CD4-positive, alpha-beta T cell treated with Interleukin-17A for 4 hours (primary cell): ENCODE data around the gene CELSR2.
A peak's percentile ranks its signal among the peaks of the same experiment; 100 is the strongest.
"Not testable (repeated sequence)": the region's sequence is repeated elsewhere in the genome, so short reads cannot be mapped to it uniquely, and the experiment has no call there.

Source experiments
- DNase-seq: peaks from one replicate; pipeline ENCODE4 v3.0.0-alpha.2; 2020; ENCODE audit warnings: mixed read lengths

CELSR2 gene

DNA sequence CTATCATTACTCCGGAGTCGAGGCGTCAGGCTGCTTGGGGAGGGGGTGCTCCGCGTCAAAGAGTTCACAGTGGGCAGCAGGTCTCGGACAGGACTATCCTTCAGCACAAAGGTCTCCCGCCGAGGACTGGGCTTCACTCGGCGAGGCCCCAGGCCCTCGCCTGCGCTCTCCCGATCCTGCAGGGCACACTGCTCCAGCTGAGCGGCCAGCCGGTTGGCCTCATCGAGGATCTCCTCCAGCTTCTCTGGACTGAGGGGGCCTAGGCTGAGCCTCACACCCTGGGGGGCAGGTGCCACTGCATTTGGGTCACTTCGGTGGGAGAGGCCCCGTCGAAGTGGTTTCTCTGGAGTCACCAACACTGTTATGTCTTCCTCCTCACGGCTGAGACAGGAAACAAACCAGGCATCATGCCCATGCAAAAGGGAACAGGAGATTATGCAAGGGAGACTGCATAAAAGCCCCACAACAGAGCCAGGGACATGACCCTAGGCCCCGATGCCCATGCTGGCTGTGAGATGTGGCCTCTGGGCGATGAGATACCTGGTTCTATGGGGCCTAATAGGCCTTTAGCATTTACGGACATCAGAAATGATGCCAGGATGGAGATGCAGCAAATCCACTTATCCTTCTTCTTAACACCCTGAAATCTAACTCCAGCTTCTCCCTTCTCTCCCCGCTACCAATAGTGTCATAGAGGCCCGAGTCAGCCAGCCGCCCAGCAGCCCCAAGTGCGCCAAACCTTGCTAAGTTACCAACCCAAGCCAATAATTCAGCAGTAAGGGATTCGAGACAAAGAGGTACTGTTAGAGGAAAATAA is 32.5 kb downstream of the CELSR2 start:
- no peak for DNase-seq

DNA sequence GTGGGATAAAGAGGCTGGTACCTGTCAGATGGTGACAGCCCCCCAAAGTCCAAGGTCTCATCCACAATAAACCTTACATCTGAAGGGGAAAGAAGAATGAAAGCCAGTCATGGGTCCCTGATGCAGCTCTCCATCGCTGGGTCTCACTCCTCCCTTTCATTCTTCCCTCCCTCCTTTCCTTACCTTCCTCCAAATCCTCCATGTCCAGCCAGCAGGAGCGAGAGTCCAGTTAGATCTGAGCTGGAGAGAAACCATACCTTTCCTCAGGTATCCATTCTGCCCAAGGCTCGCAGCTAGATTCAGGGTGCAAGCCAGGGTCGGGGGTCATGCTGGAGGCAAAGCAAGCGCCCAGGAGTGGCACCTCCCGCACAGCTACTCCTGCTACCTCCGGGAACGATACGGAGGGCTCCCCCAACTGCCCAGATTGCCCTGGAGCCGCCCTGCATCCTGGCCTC is 33.2 kb downstream of the CELSR2 start:
- no peak for DNase-seq

DNA sequence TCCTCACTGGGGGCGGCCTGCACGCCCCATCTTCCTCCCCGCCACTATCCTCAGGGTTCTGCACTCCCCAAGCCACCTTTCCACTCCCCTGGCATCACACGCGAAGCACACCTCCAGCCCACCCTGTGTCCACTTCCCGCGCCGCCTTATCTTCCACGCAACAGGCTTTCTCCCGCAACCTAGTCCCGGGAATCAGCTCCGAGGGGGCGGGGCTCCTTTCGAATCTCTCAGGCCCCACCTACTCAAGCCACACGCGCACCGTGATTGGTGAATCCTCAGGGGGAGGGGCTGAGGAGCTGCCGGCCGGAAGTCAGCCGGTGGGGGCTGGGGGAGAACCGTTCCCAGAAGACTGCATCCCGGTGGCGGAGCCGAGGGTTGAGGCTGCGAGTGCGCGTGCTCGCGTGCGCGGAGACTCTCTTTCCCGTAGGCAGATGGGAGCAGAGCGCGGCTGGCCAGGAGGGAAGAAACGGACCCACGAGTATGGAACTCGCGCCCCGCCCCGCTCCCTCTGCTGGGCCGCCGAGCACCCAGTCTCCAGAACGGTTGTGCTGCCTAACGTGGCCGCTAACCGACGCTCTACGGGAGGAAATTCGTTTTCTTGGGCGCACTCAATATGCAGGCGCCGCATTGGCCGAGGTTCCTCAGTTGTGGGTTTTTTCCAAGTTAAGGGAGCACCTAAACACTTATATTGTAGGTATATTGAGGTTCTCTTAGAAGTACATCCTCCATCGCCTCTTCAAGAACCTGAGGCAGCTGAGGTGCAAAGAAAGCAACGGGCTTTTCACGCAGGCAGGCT is 33.8 kb downstream of the CELSR2 start, which contains the start of gene PSRC1:
Gene PSRC1, minus strand, starts transcription at position 194 of the 796 bp plus-strand sequence.
- DNase-seq = peak; percentile 92

DNA sequence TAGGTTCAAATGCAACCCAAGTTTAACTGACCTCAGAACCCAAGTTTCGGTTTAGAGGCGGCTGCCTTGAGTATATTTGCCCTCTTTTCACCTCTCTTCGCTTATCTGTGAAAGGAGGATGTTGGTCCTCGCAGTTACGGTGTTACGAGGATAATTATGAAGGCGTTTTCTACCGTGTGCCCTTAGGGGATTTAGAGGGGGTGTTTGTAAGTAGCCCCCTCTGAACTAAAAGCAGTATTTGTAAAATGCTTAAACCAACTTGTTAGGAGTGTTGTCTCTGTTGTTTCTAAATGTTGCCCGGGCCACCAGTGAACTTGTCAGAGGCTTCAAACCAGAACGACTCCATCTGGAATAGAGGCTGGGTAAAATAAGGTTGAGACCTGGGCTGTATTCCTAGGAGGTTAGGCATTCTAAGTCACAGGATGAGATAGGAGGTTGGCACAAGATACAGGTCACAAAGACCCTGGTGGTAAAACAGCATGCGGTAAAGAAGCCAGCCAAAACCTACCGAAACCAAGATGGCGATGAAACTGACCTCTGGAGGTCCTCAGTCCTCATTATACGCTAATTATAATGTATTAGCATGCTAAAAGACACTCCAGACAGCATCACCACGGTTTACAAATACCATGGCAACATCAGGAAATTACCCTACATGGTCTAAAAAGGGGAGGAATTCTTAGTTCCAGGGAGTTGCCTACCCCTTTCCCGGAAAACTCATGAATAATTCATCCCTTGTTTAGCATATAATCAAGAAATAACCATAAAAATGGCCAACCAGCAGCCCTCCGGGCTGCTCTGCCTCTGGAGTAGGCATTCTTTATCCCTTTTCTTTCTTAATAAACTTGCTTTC is 34.6 kb downstream of the CELSR2 start:
- DNase-seq = no peak

DNA sequence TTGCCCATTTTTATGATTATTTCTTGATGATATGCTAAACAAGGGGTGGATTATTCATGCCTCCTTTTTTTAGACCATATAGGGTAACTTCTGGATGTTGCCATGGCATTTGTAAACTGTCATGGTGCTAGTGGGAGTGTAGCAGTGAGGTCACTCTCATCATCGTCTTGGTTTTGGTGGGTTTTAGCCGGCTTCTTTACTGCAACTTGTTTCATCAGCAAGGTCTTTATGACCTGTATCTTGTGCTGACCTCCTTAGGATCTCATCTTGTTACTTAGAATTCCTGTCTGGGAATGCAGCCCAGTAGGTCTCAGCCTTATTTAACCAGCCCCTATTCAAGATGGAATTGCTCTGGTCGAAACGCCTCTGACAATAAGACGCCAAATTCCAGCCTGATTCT is 37.4 kb downstream of the CELSR2 start:
- DNase-seq = not testable (repeated sequence)

DNA sequence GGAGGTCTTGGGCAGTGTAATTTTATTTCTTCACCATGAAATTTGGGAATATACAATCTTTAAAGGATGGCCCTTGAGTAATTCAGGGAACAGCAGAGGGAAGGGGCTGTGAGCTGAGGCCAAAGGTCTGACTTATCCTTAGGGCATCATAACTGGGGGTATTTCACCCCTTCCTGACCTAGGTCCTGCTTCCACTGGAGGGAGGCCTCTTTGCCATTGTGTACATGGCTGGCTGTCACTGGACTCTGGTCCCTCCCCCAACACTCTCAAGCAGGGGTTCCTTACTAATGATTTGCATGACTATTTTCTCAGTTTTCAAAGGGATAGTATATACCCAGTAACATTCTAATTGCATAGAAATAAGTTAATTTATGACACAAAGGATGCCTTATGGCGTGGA is 40.8 kb downstream of the CELSR2 start:
- no peak for DNase-seq

DNA sequence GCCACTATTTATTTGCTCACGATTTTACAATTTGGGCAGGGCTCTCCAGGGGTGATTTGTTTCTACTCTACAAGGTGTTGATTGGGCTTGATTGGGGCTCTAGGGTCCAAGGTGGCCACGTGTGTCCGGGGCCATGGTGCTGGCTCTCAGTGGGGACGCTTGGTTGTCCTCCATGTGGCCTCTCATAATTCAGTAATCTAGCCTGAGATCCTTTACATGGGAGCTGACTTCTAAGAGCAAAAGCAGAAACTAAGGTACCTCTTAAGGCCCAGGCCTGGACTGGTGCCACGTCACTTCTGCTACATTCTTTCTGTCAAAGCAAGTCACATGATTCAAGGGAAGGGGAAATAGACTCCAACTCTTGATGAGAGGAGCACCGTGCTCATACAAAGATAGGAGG is 41.7 kb downstream of the CELSR2 start:
- no peak for DNase-seq

DNA sequence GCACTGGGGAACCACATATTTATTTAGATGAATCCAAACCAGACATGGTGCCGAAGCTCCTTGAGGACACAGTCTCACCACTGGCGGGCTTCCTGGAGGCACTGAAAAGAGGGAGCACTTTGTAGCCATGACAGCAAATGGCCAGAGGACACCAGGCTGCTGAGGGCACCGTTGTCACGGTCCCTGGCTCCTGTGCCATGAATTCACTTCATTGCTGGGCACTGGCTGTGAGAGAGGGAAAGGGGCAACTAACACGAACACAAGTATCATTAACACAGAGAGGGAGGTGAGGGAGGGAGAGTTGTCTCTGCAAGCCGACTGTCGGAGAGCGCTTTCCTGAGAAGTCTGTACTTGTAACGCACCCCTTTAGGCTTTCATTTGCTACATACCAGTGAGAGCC is 43.0 kb downstream of the CELSR2 start:
- no peak for DNase-seq

DNA sequence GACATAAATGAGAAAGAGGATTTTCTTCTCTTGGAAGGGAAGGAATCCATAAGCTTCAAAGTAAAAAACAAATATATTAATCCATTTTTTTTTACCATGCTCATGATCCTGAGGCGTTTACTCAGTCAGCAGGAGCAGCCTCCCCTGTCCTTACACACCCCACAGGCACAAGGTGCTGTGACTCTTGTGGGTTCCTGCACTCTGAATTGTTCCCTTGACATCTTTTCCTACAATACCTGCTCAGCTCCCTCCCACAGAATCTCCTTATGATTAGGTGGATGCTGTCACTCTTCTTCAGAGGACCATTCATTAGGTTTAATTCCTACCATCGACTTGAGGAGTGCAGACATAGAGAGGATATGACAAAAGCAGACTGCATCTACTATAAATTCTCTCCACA is 43.7 kb downstream of the CELSR2 start:
- no peak for DNase-seq

DNA sequence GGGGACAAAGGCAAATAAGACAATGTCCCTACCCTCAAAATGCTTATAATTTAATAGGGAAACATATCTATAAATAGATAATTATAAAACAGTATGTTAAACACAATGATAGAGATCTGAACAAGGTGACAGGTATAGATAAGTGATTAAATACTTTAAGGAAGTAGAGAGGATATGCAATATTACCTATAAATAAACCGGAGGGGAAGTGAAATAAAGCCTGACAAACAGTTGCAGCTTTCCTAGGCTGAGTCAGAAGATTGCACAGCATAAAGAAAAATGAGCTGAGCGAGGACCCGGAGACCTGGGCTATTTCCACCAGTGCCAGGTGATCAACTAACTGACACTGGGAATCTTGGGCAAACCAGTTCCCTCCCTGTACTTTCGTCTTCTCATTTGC is 45.1 kb downstream of the CELSR2 start:
- no peak for DNase-seq

DNA sequence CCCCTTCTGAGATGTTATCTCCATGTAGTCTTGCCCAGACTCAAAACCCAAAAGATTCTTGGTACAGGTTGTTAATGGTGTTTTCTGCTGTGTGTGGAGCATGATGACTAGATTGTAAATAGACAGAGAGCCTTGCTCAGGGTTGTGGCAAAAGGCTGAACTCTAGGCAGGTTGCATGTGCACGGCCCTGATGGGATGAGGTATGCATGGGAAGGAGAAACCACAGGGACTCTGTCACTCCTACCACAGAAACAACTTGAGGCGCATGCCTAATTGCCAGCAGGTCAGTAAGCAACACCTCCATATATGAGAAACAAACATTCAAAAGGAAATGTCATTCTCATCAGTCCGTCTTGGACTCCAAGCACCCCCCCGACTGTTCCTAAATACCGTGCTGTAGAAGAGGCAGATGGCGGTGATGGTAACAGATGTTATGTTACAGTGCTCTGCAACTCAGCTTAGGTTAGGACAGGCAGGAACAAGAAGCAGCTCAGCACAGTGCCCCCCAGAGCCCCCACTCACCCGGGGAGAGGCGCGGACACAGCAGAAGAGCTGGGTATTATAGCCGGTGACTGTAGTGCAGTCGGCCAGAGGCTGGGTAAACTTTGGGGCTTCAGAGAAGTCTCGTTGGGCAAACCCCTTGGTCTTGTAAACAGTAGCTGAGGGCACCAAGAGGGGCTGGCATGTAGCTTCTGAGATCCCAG is 46.5 kb downstream of the CELSR2 start:
- no peak for DNase-seq

DNA sequence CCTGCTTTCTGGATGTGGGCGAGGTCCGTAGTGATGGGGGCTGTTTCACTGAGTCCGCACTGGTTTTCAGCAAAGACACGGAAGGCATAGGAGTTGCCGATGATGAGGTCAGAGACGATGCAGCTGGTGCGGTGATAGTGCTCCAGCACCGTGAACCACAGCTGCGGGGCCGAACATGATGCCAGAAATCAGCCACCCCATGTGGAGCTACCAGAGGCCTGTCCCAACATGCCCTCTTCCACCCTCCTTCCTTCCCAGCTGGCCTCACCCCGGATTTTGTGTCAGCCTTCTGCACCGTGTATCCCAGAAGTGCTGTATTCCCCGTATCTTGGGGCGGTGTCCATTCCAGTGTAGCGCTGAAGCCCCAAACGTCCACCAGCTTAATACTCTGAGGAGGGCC is 47.4 kb downstream of the CELSR2 start:
- DNase-seq = no peak

DNA sequence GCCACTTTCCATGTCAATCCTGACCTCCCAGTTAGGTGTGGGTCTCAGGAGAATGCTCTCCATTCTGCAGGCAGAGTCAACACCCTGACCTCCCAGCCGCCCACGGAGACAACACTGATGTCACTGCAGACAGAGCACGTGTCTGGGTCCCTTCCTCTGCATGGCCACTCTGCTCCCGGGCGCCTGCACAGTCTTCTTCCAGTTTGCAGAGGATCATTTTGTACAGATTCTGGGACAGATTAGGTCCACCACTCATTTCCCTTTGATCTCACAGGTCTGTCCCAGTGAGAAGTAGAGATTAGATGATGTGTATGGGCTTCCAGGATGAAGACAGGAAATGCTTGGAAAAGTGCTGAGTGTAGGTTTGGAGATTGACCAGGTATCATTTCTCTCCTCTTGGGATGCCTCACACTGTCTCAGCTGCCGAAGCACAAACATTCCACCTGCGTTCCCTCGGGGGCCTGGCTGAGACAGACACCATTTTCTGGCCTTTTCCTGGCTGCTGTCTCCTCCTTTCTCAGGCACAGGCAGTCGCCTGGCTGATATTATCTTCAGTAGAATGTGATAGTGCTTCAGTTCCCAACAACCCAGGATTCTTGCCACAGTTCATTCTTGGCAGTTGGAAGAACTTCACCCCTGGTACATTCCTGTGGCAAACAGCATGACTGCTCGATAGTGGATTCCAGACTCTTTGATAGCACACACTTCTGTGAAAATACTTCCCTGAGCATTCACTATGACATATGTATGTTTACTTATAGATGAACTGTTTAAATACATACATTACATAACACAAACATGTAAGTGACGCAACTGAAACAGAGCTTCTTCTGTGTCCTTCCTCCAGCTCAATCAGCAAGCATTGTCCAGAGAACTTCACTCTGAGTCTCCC is 49.6 kb downstream of the CELSR2 start:
- DNase-seq = no peak

DNA sequence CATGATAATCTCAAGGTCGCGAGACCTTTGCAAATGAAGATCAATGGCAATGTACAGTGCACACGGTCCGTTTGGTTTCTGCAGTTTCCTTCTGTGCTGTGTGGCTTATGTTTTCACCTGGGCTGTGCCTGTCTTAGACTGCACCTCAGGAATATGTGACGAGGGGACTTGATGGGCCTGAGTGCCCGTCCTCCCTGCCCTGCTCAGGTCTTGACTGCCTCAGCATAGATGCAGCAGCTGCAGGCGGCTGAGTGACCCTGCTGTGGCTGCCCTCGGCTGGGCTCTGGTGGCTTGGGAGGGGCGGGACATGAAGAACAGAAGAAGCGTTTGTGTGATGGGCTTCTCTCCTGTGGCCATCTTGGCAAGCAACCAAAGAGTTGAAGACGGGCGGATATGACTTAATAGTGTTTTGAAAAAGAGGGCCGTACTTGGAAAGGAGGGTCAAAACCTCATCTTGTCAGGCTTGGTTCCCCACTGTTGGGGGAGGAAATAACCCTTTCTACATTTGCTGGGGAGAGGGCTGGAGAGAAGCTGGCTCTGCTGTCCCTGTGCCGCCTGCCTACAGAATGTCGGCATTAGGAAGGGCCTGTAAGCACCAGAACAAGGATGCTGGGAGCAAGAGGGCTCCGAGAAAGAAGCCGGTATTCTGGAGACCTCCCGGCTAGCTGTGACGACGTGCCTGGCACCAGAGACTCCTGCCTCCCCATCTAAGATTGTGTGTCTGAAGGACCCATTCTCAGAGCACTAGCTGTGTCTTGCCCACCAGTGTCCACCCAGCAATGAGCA is 50.4 kb downstream of the CELSR2 start:
- no peak for DNase-seq

DNA sequence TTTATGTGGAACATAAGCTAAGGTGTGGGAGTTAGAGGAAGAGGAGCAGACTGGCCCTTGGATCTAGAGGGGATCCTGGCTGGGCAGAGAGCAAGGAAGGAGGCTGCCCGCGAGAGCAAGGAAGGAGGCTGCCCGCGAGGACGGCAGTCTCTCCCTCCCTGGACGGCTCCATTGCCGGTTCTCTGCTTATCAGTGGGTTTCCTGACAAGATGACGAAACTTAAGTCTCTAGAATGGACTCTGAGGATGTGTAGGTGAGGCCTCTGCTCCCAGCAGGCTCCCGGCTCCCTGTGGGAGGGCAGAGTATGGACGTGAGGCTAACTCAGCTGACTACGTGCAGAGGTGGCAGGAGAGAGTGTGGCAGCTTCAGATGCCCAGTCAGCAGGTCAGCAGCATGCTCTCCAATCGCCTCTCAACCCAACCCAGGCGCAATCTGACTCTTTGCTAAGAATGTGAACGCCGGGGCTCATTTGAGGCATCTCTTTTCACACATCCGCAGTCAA is 51.4 kb downstream of the CELSR2 start:
- DNase-seq = no peak

DNA sequence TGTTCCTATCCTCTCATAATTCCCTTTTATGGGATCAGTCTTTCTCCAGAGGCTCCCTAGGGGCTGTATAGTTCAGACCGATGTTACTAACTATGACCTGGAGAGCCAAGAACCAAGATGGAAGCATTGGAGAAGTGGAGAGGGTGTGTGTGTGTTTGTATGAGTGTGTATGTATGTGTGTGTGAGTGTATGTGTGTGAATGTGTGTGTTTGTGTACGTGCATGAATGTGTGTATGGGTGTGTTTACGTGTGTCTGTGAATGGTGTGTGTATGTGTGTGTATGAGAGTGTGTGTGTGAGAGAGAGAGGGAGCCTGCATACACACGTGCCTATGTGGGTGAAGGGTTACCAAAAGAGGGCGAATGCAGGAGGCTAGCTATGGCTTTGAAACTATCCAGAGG is 52.5 kb downstream of the CELSR2 start:
- DNase-seq = no peak

DNA sequence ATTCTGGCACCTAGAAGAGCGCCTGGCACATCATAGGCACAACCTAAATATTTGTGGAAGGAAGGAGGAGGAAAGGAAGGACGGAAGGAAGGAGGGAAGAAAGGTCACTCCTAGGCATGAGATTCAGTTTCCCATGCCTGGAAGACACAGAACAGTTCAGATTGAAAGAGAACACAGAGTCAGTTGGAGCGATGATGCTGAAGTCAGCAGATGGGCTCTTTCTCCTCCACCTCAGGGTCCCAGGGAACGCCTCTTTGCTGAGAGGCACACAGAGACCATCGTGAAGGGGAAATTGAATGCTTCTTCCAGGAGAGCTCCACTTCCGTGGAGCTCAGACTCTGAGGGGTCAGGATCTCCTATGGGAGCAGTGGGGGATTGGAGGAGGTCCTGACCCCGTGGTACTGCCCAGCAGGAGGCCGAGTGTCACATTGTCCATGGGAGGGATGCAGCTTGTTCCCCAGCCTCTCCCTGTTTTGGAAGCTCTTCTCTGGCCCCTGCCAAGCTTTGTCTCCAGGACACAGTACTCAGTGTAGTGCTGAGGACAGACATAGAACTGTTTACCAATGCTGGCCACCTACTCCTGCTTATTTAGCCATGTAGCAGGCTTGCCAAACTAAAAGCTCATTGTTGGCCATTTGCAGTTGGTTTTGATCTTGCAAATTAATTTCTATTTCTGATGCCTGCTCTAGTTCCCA is 55.0 kb downstream of the CELSR2 start:
- DNase-seq = no peak

DNA sequence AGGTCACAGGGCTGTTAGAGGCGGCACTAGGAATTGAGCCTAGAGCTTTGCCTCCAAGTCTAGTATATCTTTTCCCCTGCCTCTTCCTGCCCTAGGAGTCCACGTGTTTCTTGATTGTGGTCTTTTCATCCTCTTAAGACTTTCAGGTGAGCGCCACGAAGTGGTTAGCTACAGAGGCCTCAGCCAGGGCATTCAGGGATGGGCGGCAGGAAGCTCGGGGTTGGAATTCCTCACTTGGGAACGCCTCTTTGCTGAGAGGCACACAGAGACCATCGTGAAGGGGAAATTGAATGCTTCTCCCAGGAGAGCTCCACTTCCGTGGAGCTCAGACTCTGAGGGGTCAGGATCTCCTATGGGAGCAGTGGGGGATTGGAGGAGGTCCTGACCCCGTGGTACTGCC is 56.7 kb downstream of the CELSR2 start:
- DNase-seq = not testable (repeated sequence)

DNA sequence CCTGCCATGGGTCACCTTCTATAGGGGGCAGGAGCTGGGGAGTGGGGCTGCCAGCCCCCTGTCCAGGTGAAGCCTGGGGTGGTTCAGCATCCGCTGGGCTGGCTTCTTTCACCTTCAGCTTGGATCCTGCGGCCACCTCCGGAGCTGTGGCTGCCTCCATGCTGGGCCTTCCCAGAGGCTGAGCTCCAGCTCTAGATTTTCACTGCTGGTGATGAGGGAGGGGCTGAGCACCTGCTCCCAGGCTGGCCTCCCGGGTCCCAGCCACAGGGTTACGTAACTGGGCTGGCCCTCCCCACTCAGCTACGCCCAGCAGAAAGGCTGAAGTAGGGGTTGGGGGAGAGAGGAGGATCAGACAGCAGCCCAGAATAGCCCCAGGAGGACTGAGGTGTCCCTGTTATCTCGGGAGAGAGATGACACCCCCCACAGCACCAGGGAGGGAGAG is 57.5 kb downstream of the CELSR2 start, which contains the start of gene MYBPHL:
Gene MYBPHL, minus strand, starts transcription at position 180 of the 442 bp plus-strand sequence. Its CDS starts 20 bp downstream, at position 160.
- no peak for DNase-seq
